A549 (cell line): ENCODE measurements around the gene PYGB. TPM values are rescaled to one million over a fixed set of nuclear protein-coding genes. Genes with fewer than 3 reads are reported as not detected.

Source experiments
- ATAC-seq, 2 experiments: fragments of 200-7000 bp in 1 of 2; fragments of >200 bp in 1 of 2; cut with Nextera tagmentation in 1 of 2; cut with Tn5 transposase in 1 of 2; 3 replicates each; pipeline versions ENCODE4 v1.8.0 to v1.9.1; 2018 to 2020; ENCODE audit warnings: mild to moderate bottlenecking in 1 of 2, moderate library complexity in 1 of 2
- CTCF ChIA-PET: fragments of 300-600 bp; sonication (Branson Sonifier 250); formaldehyde crosslinking; extraction: SDS; loops from one replicate; lab custom pipeline; 2021; ENCODE audit warnings: antibody characterized with exemption, inconsistent platforms; lab: Yijun Ruan, JAX
- POLR2A ChIA-PET: fragments of 350-600 bp; formaldehyde crosslinking; extraction: SDS; loops from one replicate; lab custom pipeline; 2021; ENCODE audit warnings: antibody characterized with exemption, inconsistent platforms; lab: Yijun Ruan, JAX
- DNase-seq, 2 experiments: peaks; one replicate each; pipeline versions ENCODE4 v3.0.0 to v3.0.0-alpha.2; 2011 to 2016; ENCODE audit warnings: low read depth in 1 of 2, low spot score in 1 of 2
- FAIRE-seq: peaks from 2 replicates; lab custom pipeline; 2011; peaks lifted over from hg19 to GRCh38; lab: Jason Lieb, UNC
- H3K27ac ChIP-seq, 2 experiments: fragments of >200 bp; sonication (Bioruptor Twin); formaldehyde crosslinking; 3 replicates each; pipeline ENCODE4 v1.5.1; 2016 to 2017
- H3K4me1 ChIP-seq: fragments of >200 bp; sonication (Bioruptor Twin); formaldehyde crosslinking; 3 replicates; pipeline ENCODE4 v1.6.1; 2016
- H3K4me2 ChIP-seq: fragments of >200 bp; sonication (Bioruptor Twin); formaldehyde crosslinking; 3 replicates; pipeline ENCODE4 v1.6.1; 2016
- H3K4me3 ChIP-seq: fragments of >200 bp; sonication (Bioruptor Twin); formaldehyde crosslinking; 3 replicates; pipeline ENCODE4 v1.5.1; 2016
- H3K9me3 ChIP-seq: fragments of >200 bp; sonication (Bioruptor Twin); formaldehyde crosslinking; 3 replicates; pipeline ENCODE4 v1.6.1; 2016
- CBX2 ChIP-seq: fragments of 200-600 bp; sonication (generic); IDR thresholded peaks from 2 replicates; pipeline ENCODE4 v1.6.1; 2016; ENCODE audit warnings: low read depth, mild to moderate bottlenecking, borderline replicate concordance
- CEBPB ChIP-seq, 2 experiments: fragments of >200 bp in 1 of 2; sonication (Bioruptor Twin) in 1 of 2; formaldehyde crosslinking in 1 of 2; IDR thresholded peaks; 2 replicates each; pipeline ENCODE4 v1.6.1; 2012 to 2016
- CHD2 ChIP-seq: fragments of 150-350 bp; IDR thresholded peaks from 2 replicates; pipeline ENCODE4 v1.6.1; 2014; ENCODE audit warnings: low read length; ENCODE audit not compliant: partially characterized antibody
- CHD4 ChIP-seq: fragments of 200-600 bp; sonication (generic); IDR thresholded peaks from 2 replicates; pipeline ENCODE4 v1.6.1; 2016; ENCODE audit warnings: antibody characterized with exemption, mild to moderate bottlenecking, borderline replicate concordance
- EP300 ChIP-seq, 2 experiments: fragments of >200 bp; sonication (Bioruptor Twin); formaldehyde crosslinking; IDR thresholded peaks; 2 replicates in 1 of 2; 3 replicates in 1 of 2; pipeline ENCODE4 v1.6.1; 2016 to 2017
- ESRRA ChIP-seq: fragments of 150-350 bp; IDR thresholded peaks from 2 replicates; pipeline ENCODE4 v1.6.1; 2014; ENCODE audit warnings: mild to moderate bottlenecking, low read length, borderline replicate concordance
- FOXS1 ChIP-seq: fragments of 250-450 bp; sonication (Bioruptor Pico); IDR thresholded peaks from 2 replicates; pipeline ENCODE4 v1.5.0; 2020; ENCODE audit warnings: mild to moderate bottlenecking, moderate library complexity
- JUNB ChIP-seq: fragments of >200 bp; sonication (Bioruptor Twin); formaldehyde crosslinking; IDR thresholded peaks from 2 replicates; pipeline ENCODE4 v1.6.1; 2016
- KDM1A ChIP-seq: fragments of 200-600 bp; sonication (generic); IDR thresholded peaks from 2 replicates; pipeline ENCODE4 v1.6.1; 2016; ENCODE audit warnings: low read depth, mild to moderate bottlenecking
- KDM5A ChIP-seq: fragments of 200-600 bp; sonication (generic); IDR thresholded peaks from 2 replicates; pipeline ENCODE4 v1.6.1; 2016; ENCODE audit warnings: antibody characterized with exemption, mild to moderate bottlenecking
- MYC ChIP-seq: IDR thresholded peaks from 2 replicates; pipeline ENCODE4 v1.6.1; 2012; ENCODE audit warnings: mild to moderate bottlenecking, inconsistent platforms, low read length, improper control_type of control experiment, borderline replicate concordance
- POLR2AphosphoS2 ChIP-seq: conservative IDR thresholded peaks from 2 replicates; pipeline ENCODE4 v1.6.1; 2012; ENCODE audit warnings: low read length, improper control_type of control experiment, inconsistent platforms
- RAD21 ChIP-seq, 2 experiments: fragments of >200 bp in 1 of 2; sonication (Bioruptor Twin) in 1 of 2; formaldehyde crosslinking in 1 of 2; IDR thresholded peaks in 1 of 2; conservative IDR thresholded peaks in 1 of 2; 2 replicates in 1 of 2; 3 replicates in 1 of 2; pipeline ENCODE4 v1.6.1; 2012 to 2018; ENCODE audit warnings: inconsistent platforms in 1 of 2
- RNF2 ChIP-seq: fragments of 200-600 bp; sonication (generic); IDR thresholded peaks from 2 replicates; pipeline ENCODE4 v1.6.1; 2016; ENCODE audit warnings: low read depth, mild to moderate bottlenecking, antibody characterized with exemption, moderate library complexity, borderline replicate concordance
- SREBF2 ChIP-seq: fragments of 450-650 bp; IDR thresholded peaks from 2 replicates; pipeline ENCODE4 v1.6.1; 2014; ENCODE audit warnings: mild to moderate bottlenecking, moderate library complexity
- TFCP2L1 ChIP-seq: fragments of 250-450 bp; sonication (Bioruptor Pico); IDR thresholded peaks from 2 replicates; pipeline ENCODE4 v1.5.0; 2021; ENCODE audit warnings: mild to moderate bottlenecking
- ZC3H11A ChIP-seq: fragments of 450-650 bp; IDR thresholded peaks from 2 replicates; pipeline ENCODE4 v1.6.1; 2014; ENCODE audit warnings: antibody characterized with exemption, mild to moderate bottlenecking
- ZFP36 ChIP-seq: fragments of 450-650 bp; IDR thresholded peaks from 2 replicates; pipeline ENCODE4 v1.6.1; 2014; ENCODE audit warnings: borderline replicate concordance; ENCODE audit not compliant: partially characterized antibody
- ZSCAN20 ChIP-seq: fragments of 250-450 bp; sonication (Bioruptor Pico); IDR thresholded peaks from 2 replicates; pipeline ENCODE4 v1.8.0; 2022; ENCODE audit warnings: mild to moderate bottlenecking, moderate library complexity
- WGBS: methylation state at CpG from one replicate; pipeline ENCODE4 v1.1.6; 2017; ENCODE audit errors: missing lambda C conversion rate; 5-methylcytosine and 5-hydroxymethylcytosine counted together
- polyA plus RNA-seq, 4 experiments: library from polyadenylated mRNA; depleted of rRNA in 3 of 4; stranded (reverse); fragments of >200 nt; fragmentation: RNase III in 1 of 4; extraction: RNeasy Plus Mini Kit Qiagen cat#74134 plus additional on column Dnase treatment in 1 of 4; gene quantifications; 2 replicates in 3 of 4; 3 replicates in 1 of 4; pipeline ENCODE4 v1.2.3, GENCODE V29; 2011 to 2017
- TF ChIP-seq, protein P1 (sequence below): fragments of 250-450 bp; sonication (Bioruptor Pico); IDR thresholded peaks from 2 replicates; pipeline ENCODE4 v1.5.0; 2020; ENCODE audit warnings: low read depth, mild to moderate bottlenecking, moderate library complexity
- TF ChIP-seq, protein P2 (sequence below): fragments of >200 bp; sonication (Bioruptor Twin); formaldehyde crosslinking; IDR thresholded peaks from 3 replicates; pipeline ENCODE4 v1.6.1; 2016
- TF ChIP-seq, protein P3 (sequence below): fragments of 450-650 bp; IDR thresholded peaks from 2 replicates; pipeline ENCODE4 v1.6.1; 2014; ENCODE audit warnings: antibody characterized with exemption
- TF ChIP-seq, protein P4 (sequence below): fragments of 150-350 bp; IDR thresholded peaks from 2 replicates; pipeline ENCODE4 v1.6.1; 2014; ENCODE audit warnings: low read depth, mild to moderate bottlenecking, low read length
- TF ChIP-seq, protein P5 (sequence below): IDR thresholded peaks from 2 replicates; pipeline ENCODE4 v1.6.1; 2012

The PYGB gene
- polyA plus RNA-seq, 2 of the 4 experiments (the other 2 are of a cell fraction), result 93.2 to 100 TPM

DNA sequence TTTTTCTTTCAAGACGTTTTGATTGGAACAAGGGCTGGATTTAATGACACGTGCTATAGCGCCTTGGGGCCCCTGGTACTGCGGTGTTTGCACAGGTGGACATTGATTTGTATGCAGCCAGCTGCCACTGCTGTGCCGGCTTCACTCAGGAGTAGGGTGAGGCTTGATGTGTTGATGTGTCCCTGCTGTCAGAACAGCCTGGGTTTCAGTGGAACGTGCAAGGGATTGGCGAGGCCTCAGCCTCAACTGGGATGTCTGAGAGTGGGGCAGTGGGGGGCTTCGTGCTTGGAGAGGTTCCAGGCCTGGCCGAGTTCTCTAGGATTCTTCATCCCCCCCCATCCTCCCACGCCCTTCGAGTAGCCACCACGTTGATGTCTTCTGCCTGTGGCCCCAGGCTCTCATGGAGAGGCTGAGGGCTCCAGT, 23.0 kb downstream of the PYGB start (continued):
- no peak for TF ChIP-seq ESRRA
- no peak for TF ChIP-seq KDM1A
- TF ChIP-seq, protein P1, sequence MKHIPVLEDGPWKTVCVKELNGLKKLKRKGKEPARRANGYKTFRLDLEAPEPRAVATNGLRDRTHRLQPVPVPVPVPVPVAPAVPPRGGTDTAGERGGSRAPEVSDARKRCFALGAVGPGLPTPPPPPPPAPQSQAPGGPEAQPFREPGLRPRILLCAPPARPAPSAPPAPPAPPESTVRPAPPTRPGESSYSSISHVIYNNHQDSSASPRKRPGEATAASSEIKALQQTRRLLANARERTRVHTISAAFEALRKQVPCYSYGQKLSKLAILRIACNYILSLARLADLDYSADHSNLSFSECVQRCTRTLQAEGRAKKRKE (CRISPR knock-in tag), result no peak
- no peak for TF ChIP-seq CHD4

DNA sequence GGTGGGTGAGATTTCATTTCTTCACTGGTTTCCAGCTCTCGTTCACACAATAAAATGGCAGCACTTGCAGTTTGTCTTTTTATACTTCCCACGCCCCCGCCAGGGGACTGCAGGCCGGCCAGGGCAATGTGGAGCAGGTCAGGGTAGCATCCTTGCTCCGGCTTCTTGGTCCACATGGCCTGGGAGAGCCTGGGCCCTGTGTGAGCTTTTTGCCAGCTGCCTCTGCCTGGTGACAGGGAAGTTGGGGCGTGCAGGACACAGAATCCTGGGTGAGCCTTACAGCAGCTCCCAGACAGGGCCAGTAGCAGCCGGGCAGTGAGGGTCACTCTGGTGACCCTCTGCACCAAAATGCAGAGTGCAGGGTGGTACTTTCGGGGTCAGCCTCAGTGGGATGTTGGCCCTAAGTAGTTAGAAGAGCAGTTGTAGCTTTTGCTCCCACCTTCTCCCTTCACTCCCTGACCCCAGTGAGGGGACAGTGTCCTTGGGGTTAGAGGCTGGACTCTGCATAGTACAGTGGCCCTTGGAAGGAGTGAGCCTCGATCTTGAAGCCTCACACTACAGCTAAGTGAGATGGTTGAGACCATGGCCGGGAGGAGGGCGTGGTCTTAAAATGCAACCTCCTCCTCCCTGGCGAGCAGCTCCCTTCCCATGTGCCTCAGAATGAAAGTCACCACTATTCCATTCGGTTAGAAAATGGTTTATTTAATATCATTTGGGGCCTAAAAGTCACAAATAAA, 23.8 kb downstream of the PYGB start:
- no peak for ATAC-seq
- POLR2A ChIA-PET, result no interaction called here
- Histone ChIP-seq H3K4me1 (no peaks in the 10 kb centered on the region), H3K9me3 (no peaks in the 10 kb centered on the region), H3K4me2 (no peak overlapping the region), H3K27ac (no peak overlapping the region), H3K4me3 (no peak overlapping the region)
- FAIRE-seq, result no peak
- DNase-seq, result no peak
- CTCF ChIA-PET, result interaction anchor here (0.7 to 4.1 kb wide), 7 partner anchors 10 to 277 kb away, joined by 3 to 19 read pairs (median 5); no protein-coding TSS in a partner anchor
- TF ChIP-seq RAD21 (conservative IDR thresholded peaks at IDR 0.05 in 1 of 2, IDR thresholded peaks at IDR 0.05 in 1 of 2) (no peak), POLR2AphosphoS2 (no peak), KDM5A (no peak), ZSCAN20 (CRISPR knock-in tag) (no peak), ZFP36 (no peak), MYC (no peak), CEBPB (IDR thresholded peaks at IDR 0.05) (no peak), RNF2 (no peak)
- TF ChIP-seq, protein P2, sequence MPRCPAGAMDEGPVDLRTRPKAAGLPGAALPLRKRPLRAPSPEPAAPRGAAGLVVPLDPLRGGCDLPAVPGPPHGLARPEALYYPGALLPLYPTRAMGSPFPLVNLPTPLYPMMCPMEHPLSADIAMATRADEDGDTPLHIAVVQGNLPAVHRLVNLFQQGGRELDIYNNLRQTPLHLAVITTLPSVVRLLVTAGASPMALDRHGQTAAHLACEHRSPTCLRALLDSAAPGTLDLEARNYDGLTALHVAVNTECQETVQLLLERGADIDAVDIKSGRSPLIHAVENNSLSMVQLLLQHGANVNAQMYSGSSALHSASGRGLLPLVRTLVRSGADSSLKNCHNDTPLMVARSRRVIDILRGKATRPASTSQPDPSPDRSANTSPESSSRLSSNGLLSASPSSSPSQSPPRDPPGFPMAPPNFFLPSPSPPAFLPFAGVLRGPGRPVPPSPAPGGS, result no peak
- TF ChIP-seq, protein P3, sequence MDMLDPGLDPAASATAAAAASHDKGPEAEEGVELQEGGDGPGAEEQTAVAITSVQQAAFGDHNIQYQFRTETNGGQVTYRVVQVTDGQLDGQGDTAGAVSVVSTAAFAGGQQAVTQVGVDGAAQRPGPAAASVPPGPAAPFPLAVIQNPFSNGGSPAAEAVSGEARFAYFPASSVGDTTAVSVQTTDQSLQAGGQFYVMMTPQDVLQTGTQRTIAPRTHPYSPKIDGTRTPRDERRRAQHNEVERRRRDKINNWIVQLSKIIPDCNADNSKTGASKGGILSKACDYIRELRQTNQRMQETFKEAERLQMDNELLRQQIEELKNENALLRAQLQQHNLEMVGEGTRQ, result no peak
- 89% methylated on average over 12 of the region's 13 CpGs for WGBS

DNA sequence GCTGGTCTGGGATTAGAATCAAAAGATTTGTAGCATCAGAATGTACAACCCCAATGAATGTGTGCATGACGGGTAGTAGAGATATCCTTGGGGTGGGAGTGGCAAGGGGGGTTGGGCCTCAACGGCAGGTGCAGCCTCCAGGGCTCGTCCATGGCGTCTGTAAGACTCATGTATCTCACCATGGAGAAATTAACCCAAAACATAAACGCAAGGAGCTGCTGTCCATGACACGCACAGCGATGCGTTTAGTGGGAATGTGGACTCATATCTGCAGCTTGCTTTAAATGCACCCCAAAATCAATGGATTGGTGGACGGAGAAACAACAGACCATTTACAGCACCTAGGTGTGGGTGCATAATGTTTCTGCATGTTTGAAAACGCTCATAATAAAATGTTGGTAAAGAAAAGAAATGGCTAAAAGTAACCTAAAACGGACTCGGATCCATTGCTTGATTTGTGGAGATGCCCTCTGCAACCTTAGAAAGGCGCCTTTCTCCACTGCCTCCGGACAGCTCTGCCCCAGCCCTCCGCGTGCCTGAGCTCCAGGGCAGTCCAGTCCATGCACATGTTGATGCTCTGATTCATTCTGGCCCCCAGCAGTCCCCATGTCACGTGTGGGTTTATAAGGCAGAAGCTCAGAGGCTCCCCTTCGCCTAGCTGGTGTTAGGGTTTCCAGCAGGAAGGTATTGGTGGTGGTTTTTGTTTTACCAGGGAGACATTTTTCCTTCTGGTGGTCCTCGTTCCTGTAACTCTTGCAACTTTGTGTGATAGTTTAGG, 24.5 kb downstream of the PYGB start:
- no peak overlapping the region for H3K4me3 ChIP-seq
- POLR2A ChIA-PET, result no interaction called here
- CTCF ChIA-PET, result interaction anchor here (1.1 to 4.1 kb wide), 7 partner anchors 9 to 278 kb away, joined by 3 to 19 read pairs (median 5); no protein-coding TSS in a partner anchor

More for the DNA sequence above, 24.5 kb downstream of the PYGB start:
- no peak for TF ChIP-seq FOXS1 (CRISPR knock-in tag)
- no peak for TF ChIP-seq CBX2
- TF ChIP-seq, protein P4, sequence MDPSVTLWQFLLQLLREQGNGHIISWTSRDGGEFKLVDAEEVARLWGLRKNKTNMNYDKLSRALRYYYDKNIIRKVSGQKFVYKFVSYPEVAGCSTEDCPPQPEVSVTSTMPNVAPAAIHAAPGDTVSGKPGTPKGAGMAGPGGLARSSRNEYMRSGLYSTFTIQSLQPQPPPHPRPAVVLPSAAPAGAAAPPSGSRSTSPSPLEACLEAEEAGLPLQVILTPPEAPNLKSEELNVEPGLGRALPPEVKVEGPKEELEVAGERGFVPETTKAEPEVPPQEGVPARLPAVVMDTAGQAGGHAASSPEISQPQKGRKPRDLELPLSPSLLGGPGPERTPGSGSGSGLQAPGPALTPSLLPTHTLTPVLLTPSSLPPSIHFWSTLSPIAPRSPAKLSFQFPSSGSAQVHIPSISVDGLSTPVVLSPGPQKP, result no peak
- no peak for TF ChIP-seq ZC3H11A
- no peak for TF ChIP-seq MYC
- no peak for TF ChIP-seq POLR2AphosphoS2
- no peak for TF ChIP-seq KDM1A
- no peak for TF ChIP-seq CEBPB (IDR thresholded peaks at IDR 0.05)
- TF ChIP-seq TFCP2L1 (CRISPR knock-in tag), result no peak
- TF ChIP-seq ESRRA, result no peak
- no peak for TF ChIP-seq JUNB
- no peak for TF ChIP-seq SREBF2
- TF ChIP-seq, protein P5, sequence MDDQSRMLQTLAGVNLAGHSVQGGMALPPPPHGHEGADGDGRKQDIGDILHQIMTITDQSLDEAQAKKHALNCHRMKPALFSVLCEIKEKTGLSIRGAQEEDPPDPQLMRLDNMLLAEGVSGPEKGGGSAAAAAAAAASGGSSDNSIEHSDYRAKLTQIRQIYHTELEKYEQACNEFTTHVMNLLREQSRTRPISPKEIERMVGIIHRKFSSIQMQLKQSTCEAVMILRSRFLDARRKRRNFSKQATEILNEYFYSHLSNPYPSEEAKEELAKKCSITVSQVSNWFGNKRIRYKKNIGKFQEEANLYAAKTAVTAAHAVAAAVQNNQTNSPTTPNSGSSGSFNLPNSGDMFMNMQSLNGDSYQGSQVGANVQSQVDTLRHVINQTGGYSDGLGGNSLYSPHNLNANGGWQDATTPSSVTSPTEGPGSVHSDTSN, result no peak
- no peak for TF ChIP-seq CHD2
- TF ChIP-seq EP300 (IDR thresholded peaks at IDR 0.05), result no peak
- H3K4me1 ChIP-seq, result no peaks in the 10 kb centered on the region; the same call in 2 of the 3 replicates
- 89% methylated on average over 19 of the region's 19 CpGs for WGBS
- DNase-seq, result no peak
- no peak for FAIRE-seq
- no peak for ATAC-seq
- no peak overlapping the region for H3K27ac ChIP-seq
- H3K9me3 ChIP-seq, result no peaks in the 10 kb centered on the region
- no peak overlapping the region for H3K4me2 ChIP-seq
